Activated naive CD8-positive, alpha-beta T cell treated with anti-CD3 and anti-CD28 coated beads, Interleukin-2, amount 50 U/mL, for 24 hours (primary cell): Measurements from ENCODE around the gene RNFT2.
A peak's percentile ranks its signal among the peaks of the same experiment; 100 is the strongest.

Experiments used
- ATAC-seq: fragments of 150-1000 bp; cut with Tn5 transposase; one replicate; pipeline ENCODE4 v1.10.0; 2021
- DNase-seq: peaks from one replicate; pipeline ENCODE4 v3.0.0; 2021
- H3K27ac Mint-ChIP-seq: one replicate; pipeline ENCODE4 v1.8.0; 2021; ENCODE audit warnings: mild to moderate bottlenecking, mixed read lengths
- H3K27me3 Mint-ChIP-seq: one replicate; pipeline ENCODE4 v1.8.0; 2021; ENCODE audit warnings: mixed read lengths
- H3K36me3 Mint-ChIP-seq: one replicate; pipeline ENCODE4 v1.8.0; 2021; ENCODE audit warnings: low read depth, mixed read lengths
- H3K4me1 Mint-ChIP-seq: one replicate; pipeline ENCODE4 v1.8.0; 2021; ENCODE audit warnings: mixed read lengths
- H3K4me3 Mint-ChIP-seq: one replicate; pipeline ENCODE4 v1.8.0; 2021; ENCODE audit warnings: mild to moderate bottlenecking, moderate library complexity, mixed read lengths
- H3K9me3 Mint-ChIP-seq: one replicate; pipeline ENCODE4 v1.8.0; 2021; ENCODE audit warnings: mixed read lengths

The RNFT2 gene

GRCh38 chr12:116737774-116738657 lies at the start of gene RNFT2, which contains the start of gene SPRING1:
TSS of gene RNFT2 (plus strand) at chr12:116738315. CDS start at chr12:116740498, 2,183 bp downstream.
TSS of gene SPRING1 (minus strand) at chr12:116738069. CDS start at chr12:116737900, 169 bp downstream.
- H3K27me3 Mint-ChIP-seq: no peaks in the 10 kb centered on the region
- DNase-seq: peak; percentile 99
- peak within 1 kb of the TSS; percentile 88 for H3K27ac Mint-ChIP-seq
- H3K9me3 Mint-ChIP-seq: no peaks in the 10 kb centered on the region
- peak within 1 kb of the TSS; percentile 94 for H3K4me3 Mint-ChIP-seq
- H3K4me1 Mint-ChIP-seq: peaks cover 28% of the 10 kb centered on the region
- H3K36me3 Mint-ChIP-seq: peaks cover 9% of the 10 kb centered on the region
- ATAC-seq: peak; percentile 98

- H3K27ac Mint-ChIP-seq: no peak overlapping the region
- no peak for ATAC-seq
- H3K36me3 Mint-ChIP-seq: no peaks in the 10 kb centered on the region
- DNase-seq: no peak
- peaks cover 10% of the 10 kb centered on the region for H3K4me1 Mint-ChIP-seq
- H3K4me3 Mint-ChIP-seq: no peak overlapping the region
- peaks cover 19% of the 10 kb centered on the region for H3K27me3 Mint-ChIP-seq
- H3K9me3 Mint-ChIP-seq: no peaks in the 10 kb centered on the region
Measured at GRCh38 chr12:116689521-116689920, 48.6 kb upstream of the RNFT2 start.

GRCh38 chr12:116689979-116690744 lies 48.0 kb upstream of the RNFT2 start:
- no peaks in the 10 kb centered on the region for H3K9me3 Mint-ChIP-seq

DNA sequence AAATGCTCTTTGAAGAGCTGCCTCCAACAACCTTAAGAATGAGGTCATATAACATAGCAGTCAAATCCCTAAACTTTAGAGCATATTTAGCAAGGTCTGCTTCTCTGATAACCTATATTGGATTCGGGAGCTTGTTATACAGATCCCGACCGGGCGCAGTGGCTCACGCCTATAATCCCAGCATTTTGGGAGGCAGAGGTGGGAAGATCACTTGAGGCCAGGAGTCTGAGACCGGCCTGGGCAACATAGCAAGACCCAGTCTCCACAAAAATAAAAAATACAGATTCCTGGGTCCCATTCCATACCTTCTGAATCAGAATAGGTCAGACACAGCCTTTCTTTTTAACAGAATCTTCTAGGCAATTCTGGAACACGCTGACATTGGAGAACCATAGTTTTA lies 46.9 kb upstream of the RNFT2 start:
- Mint-ChIP-seq H3K9me3 (no peaks in the 10 kb centered on the region), H3K27me3 (peaks cover 30% of the 10 kb centered on the region), H3K4me1 (peaks cover 10% of the 10 kb centered on the region), H3K4me3 (no peak overlapping the region), H3K36me3 (no peaks in the 10 kb centered on the region), H3K27ac (no peak overlapping the region)
- DNase-seq (no peak), ATAC-seq (no peak)

More at GRCh38 chr12:116689979-116690744, 48.0 kb upstream of the RNFT2 start:
- Mint-ChIP-seq H3K27ac (no peak overlapping the region), H3K36me3 (no peaks in the 10 kb centered on the region), H3K27me3 (peaks cover 26% of the 10 kb centered on the region), H3K4me3 (no peak overlapping the region), H3K4me1 (peaks cover 10% of the 10 kb centered on the region)
- ATAC-seq (no peak), DNase-seq (no peak)

DNA sequence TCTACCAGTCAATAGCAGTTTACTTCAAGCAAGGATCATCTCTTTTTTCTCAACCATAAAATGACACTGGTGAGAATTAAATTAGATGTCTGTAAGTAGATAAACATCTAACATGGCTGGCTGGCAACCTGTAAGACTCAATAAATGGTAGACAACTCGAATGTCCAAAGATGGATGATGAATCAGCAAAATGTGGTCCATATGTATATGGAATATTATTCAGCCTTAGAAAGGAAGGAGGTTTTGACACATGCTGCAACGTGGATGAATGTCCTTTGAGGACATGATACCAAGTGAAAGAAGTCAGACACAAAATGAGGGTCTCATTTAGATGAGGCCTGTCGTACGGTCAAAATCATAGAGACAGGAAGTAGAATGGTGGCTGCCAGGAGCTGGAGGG lies 46.5 kb upstream of the RNFT2 start:
- ATAC-seq (no peak), DNase-seq (no peak)
- H3K4me1 Mint-ChIP-seq: peaks cover 10% of the 10 kb centered on the region
- H3K4me3 Mint-ChIP-seq: no peak overlapping the region
- peaks cover 32% of the 10 kb centered on the region for H3K27me3 Mint-ChIP-seq
- H3K27ac Mint-ChIP-seq: no peak overlapping the region
- H3K36me3 Mint-ChIP-seq: no peaks in the 10 kb centered on the region
- no peaks in the 10 kb centered on the region for H3K9me3 Mint-ChIP-seq

DNA sequence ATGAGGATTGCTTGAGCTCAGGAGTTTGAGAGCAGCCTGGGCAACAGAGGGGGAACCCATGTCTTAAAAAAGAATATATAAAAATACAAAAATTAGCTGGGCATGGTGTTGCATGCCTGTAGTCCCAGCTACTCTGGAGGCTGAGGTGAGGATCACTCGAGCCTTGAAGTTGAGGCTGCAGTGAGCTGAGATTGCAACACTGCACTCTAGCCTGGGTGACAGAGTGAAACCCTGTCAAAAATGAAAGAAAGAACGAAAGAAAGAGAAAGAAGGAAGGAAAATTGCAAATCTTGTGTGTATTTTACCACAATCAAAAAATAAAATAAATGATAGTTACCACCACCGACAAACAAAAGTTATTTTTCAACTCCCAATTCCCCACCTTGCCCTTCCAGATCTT lies 45.5 kb upstream of the RNFT2 start:
- H3K27me3 Mint-ChIP-seq: peaks cover 32% of the 10 kb centered on the region

GRCh38 chr12:116693286-116694227 lies 44.6 kb upstream of the RNFT2 start:
- Mint-ChIP-seq H3K4me1 (peaks cover 10% of the 10 kb centered on the region), H3K36me3 (no peaks in the 10 kb centered on the region), H3K27ac (no peak overlapping the region), H3K27me3 (peaks cover 32% of the 10 kb centered on the region), H3K4me3 (peak overlapping the region; percentile 33), H3K9me3 (no peaks in the 10 kb centered on the region)
- no peak for DNase-seq
- ATAC-seq: no peak

More for the DNA sequence above, 45.5 kb upstream of the RNFT2 start:
- Mint-ChIP-seq H3K4me1 (peaks cover 10% of the 10 kb centered on the region), H3K4me3 (no peak overlapping the region), H3K9me3 (no peaks in the 10 kb centered on the region), H3K36me3 (no peaks in the 10 kb centered on the region), H3K27ac (no peak overlapping the region)
- ATAC-seq: no peak
- DNase-seq: no peak

GRCh38 chr12:116694653-116695463 lies 43.3 kb upstream of the RNFT2 start:
- Mint-ChIP-seq H3K27ac (no peak overlapping the region), H3K4me3 (no peak overlapping the region)

GRCh38 chr12:116695464-116695725 lies 42.7 kb upstream of the RNFT2 start:
- no peak for DNase-seq
- ATAC-seq: no peak
- no peaks in the 10 kb centered on the region for H3K36me3 Mint-ChIP-seq
- no peak overlapping the region for H3K27ac Mint-ChIP-seq
- H3K4me3 Mint-ChIP-seq: no peak overlapping the region
- no peaks in the 10 kb centered on the region for H3K9me3 Mint-ChIP-seq
- H3K27me3 Mint-ChIP-seq: peaks cover 32% of the 10 kb centered on the region
- H3K4me1 Mint-ChIP-seq: peaks cover 10% of the 10 kb centered on the region

More at GRCh38 chr12:116694653-116695463, 43.3 kb upstream of the RNFT2 start:
- ATAC-seq (no peak), DNase-seq (no peak)
- Mint-ChIP-seq H3K27me3 (peaks cover 32% of the 10 kb centered on the region), H3K4me1 (peaks cover 10% of the 10 kb centered on the region), H3K36me3 (no peaks in the 10 kb centered on the region), H3K9me3 (no peaks in the 10 kb centered on the region)

GRCh38 chr12:116697305-116697704 lies 40.8 kb upstream of the RNFT2 start:
- DNase-seq: no peak
- Mint-ChIP-seq H3K27me3 (peaks cover 30% of the 10 kb centered on the region), H3K4me3 (no peak overlapping the region), H3K27ac (no peak overlapping the region), H3K4me1 (peaks cover 10% of the 10 kb centered on the region), H3K9me3 (no peaks in the 10 kb centered on the region), H3K36me3 (no peaks in the 10 kb centered on the region)
- ATAC-seq: no peak

GRCh38 chr12:116697716-116698115 lies 40.4 kb upstream of the RNFT2 start:
- Mint-ChIP-seq H3K4me1 (peaks cover 10% of the 10 kb centered on the region), H3K27me3 (peaks cover 28% of the 10 kb centered on the region), H3K27ac (no peak overlapping the region), H3K36me3 (no peaks in the 10 kb centered on the region), H3K9me3 (no peaks in the 10 kb centered on the region), H3K4me3 (no peak overlapping the region)
- ATAC-seq (no peak), DNase-seq (no peak)

GRCh38 chr12:116698116-116698515 lies 40.0 kb upstream of the RNFT2 start:
- Mint-ChIP-seq H3K4me1 (peaks cover 7% of the 10 kb centered on the region), H3K9me3 (no peaks in the 10 kb centered on the region), H3K27ac (no peak overlapping the region), H3K36me3 (no peaks in the 10 kb centered on the region), H3K27me3 (peaks cover 25% of the 10 kb centered on the region), H3K4me3 (no peak overlapping the region)
- no peak for ATAC-seq
- DNase-seq: no peak

- no peaks in the 10 kb centered on the region for H3K36me3 Mint-ChIP-seq
- H3K4me1 Mint-ChIP-seq: peaks cover 6% of the 10 kb centered on the region
- no peak for ATAC-seq
- H3K27me3 Mint-ChIP-seq: peaks cover 21% of the 10 kb centered on the region
- no peaks in the 10 kb centered on the region for H3K9me3 Mint-ChIP-seq
- no peak overlapping the region for H3K27ac Mint-ChIP-seq
- no peak for DNase-seq
- no peak overlapping the region for H3K4me3 Mint-ChIP-seq
Measured at GRCh38 chr12:116698554-116699075, 39.5 kb upstream of the RNFT2 start.
